Keratinocyte (primary cell): ENCODE data around the gene CKMT2.

ENCODE experiments used
- CTCF ChIP-seq, 3 experiments: IDR thresholded peaks in 1 of 3; conservative IDR thresholded peaks in 1 of 3; optimal IDR thresholded peaks in 1 of 3; 2 replicates in 2 of 3; 3 replicates in 1 of 3; pipeline versions ENCODE3 to v1.5.1; 2011; ENCODE audit warnings: low read length in 3 of 3, mild to moderate bottlenecking in 3 of 3, moderate library complexity in 2 of 3, control low read depth in 1 of 3, inconsistent platforms in 1 of 3; ENCODE audit not compliant: insufficient read depth in 2 of 3; ENCODE audit errors: extremely low read depth in 1 of 3
- EZH2 ChIP-seq: IDR thresholded peaks from one replicate; pipeline ENCODE4 v1.6.1; 2012; ENCODE audit warnings: inconsistent platforms, mild to moderate bottlenecking, low read length, moderate library complexity

- no peak for TF ChIP-seq CTCF (optimal IDR thresholded peaks at IDR 0.05 in 1 of 3, IDR thresholded peaks at IDR 0.05 in 1 of 3, conservative IDR thresholded peaks at IDR 0.05 in 1 of 3; ENCODE audit: extremely low read depth in 1 of 3, insufficient read depth in 2 of 3, low read length in 3 of 3)
- no peak for TF ChIP-seq EZH2
Measured at GRCh38 chr5:81234801-81235200, 1.7 kb downstream of the CKMT2 start.
